Astrocyte (in vitro differentiated cells and primary cell): Measurements from ENCODE around the gene ARID4B. TPM values are rescaled to one million over a fixed set of nuclear protein-coding genes. Genes with fewer than 3 reads are reported as not detected.

Source experiments
- DNase-seq: peaks from one replicate; pipeline ENCODE4 v3.0.0-alpha.2; 2010; ENCODE audit warnings: low read depth
- FAIRE-seq: peaks from 2 replicates; lab custom pipeline; 2011; peaks lifted over from hg19 to GRCh38; lab: Jason Lieb, UNC
- H2AFZ ChIP-seq: 2 replicates; pipeline ENCODE4 v1.6.0; 2012; ENCODE audit warnings: low read depth, low read length, inconsistent platforms
- H3K27ac ChIP-seq: 2 replicates; pipeline ENCODE4 v1.5.1; 2011; ENCODE audit warnings: low read depth, low read length, inconsistent platforms
- H3K27me3 ChIP-seq: 2 replicates; pipeline ENCODE4 v1.6.0; 2011; ENCODE audit warnings: low read length, inconsistent platforms; ENCODE audit not compliant: insufficient read depth
- H3K36me3 ChIP-seq: 2 replicates; pipeline ENCODE4 v1.5.1; 2011; ENCODE audit warnings: low read length, inconsistent platforms; ENCODE audit not compliant: insufficient read depth
- H3K4me1 ChIP-seq: 2 replicates; pipeline ENCODE4 v1.5.1; 2011; ENCODE audit warnings: low read length, inconsistent platforms; ENCODE audit not compliant: insufficient read depth
- H3K4me2 ChIP-seq: 2 replicates; pipeline ENCODE4 v1.6.0; 2012; ENCODE audit warnings: low read length, inconsistent platforms
- H3K4me3 ChIP-seq: 2 replicates; pipeline ENCODE4 v1.5.1; 2011; ENCODE audit warnings: low read depth, mild to moderate bottlenecking, low read length, inconsistent platforms; ENCODE audit not compliant: insufficient read depth
- H3K79me2 ChIP-seq: 2 replicates; pipeline ENCODE4 v1.6.0; 2012; ENCODE audit warnings: mild to moderate bottlenecking, low read length, inconsistent platforms; ENCODE audit not compliant: insufficient read depth
- H3K9ac ChIP-seq: 2 replicates; pipeline ENCODE4 v1.6.0; 2012; ENCODE audit warnings: mild to moderate bottlenecking, low read length, inconsistent platforms
- H3K9me3 ChIP-seq: 2 replicates; pipeline ENCODE4 v1.5.1; 2012; ENCODE audit warnings: low read depth, mild to moderate bottlenecking, low read length, inconsistent platforms; ENCODE audit not compliant: insufficient read depth
- H4K20me1 ChIP-seq: 2 replicates; pipeline ENCODE4 v1.6.0; 2012; ENCODE audit warnings: low read length, inconsistent platforms; ENCODE audit not compliant: insufficient read depth
- H3K27ac Mint-ChIP-seq: one replicate; pipeline ENCODE4 v1.8.0; 2021; ENCODE audit warnings: mild to moderate bottlenecking, mixed read lengths; ENCODE audit not compliant: unreplicated experiment
- H3K27me3 Mint-ChIP-seq: one replicate; pipeline ENCODE4 v1.8.0; 2021; ENCODE audit warnings: low read depth, mixed read lengths; ENCODE audit not compliant: unreplicated experiment
- H3K36me3 Mint-ChIP-seq: one replicate; pipeline ENCODE4 v1.8.0; 2021; ENCODE audit warnings: low read depth, mixed read lengths; ENCODE audit not compliant: unreplicated experiment
- H3K4me1 Mint-ChIP-seq: one replicate; pipeline ENCODE4 v1.8.0; 2021; ENCODE audit warnings: low read depth, mixed read lengths; ENCODE audit not compliant: unreplicated experiment
- H3K4me3 Mint-ChIP-seq: one replicate; pipeline ENCODE4 v1.8.0; 2021; ENCODE audit warnings: mild to moderate bottlenecking, moderate library complexity, mixed read lengths; ENCODE audit not compliant: unreplicated experiment
- H3K9me3 Mint-ChIP-seq: one replicate; pipeline ENCODE4 v1.8.0; 2021; ENCODE audit warnings: mild to moderate bottlenecking, mixed read lengths; ENCODE audit not compliant: unreplicated experiment
- EZH2 ChIP-seq: IDR thresholded peaks from 2 replicates; pipeline ENCODE4 v1.6.1; 2012; ENCODE audit warnings: mild to moderate bottlenecking, low read length, inconsistent platforms; ENCODE audit not compliant: insufficient read depth
- total RNA-seq: library from RNA; stranded (reverse); gene quantifications from 2 replicates; pipeline ENCODE4 v1.2.1, GENCODE V29; 2021
- TF ChIP-seq, protein P1 (sequence below): IDR thresholded peaks from 2 replicates; pipeline ENCODE4 v1.5.1; 2011; ENCODE audit warnings: low read depth, mild to moderate bottlenecking, inconsistent platforms, low read length, moderate library complexity; ENCODE audit not compliant: insufficient read depth

ARID4B gene
- total RNA-seq, 1 donor from 2014 or later = 38.6 TPM

DNA sequence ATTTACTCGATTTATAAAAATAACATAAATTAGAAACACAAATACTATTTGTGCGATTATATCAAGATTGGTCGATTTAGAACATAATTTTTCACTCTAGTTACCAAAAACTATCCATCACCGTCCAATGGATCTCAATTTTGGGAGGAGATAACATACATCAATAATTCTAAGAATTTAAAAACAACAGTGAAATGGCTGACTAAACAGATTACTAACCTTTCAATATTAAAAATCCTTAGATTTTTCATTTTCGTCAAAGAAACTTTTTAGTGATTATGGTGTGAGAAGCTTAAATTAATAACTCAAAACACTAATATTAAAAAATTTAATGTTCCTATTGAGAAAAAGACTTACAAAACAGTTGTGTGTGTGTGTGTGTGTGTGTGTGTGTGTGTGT is 91.9 kb downstream of the ARID4B start:
- H3K9me3 ChIP-seq = no peaks in the 10 kb centered on the region
- no peak for DNase-seq
- FAIRE-seq = no peak
- no peak overlapping the region for H2AFZ ChIP-seq
- Mint-ChIP-seq H3K27me3 (no peaks in the 10 kb centered on the region), H3K4me3 (no peak overlapping the region), H3K36me3 (peaks cover 18% of the 10 kb centered on the region), H3K4me1 (peaks cover 12% of the 10 kb centered on the region), H3K27ac (no peak overlapping the region), H3K9me3 (no peaks in the 10 kb centered on the region)
- H3K27me3 ChIP-seq = no peaks in the 10 kb centered on the region
- H3K79me2 ChIP-seq = peaks cover 3% of the 10 kb centered on the region
- H3K27ac ChIP-seq = no peak overlapping the region
- peaks cover 9% of the 10 kb centered on the region for H3K36me3 ChIP-seq
- H3K4me3 ChIP-seq = no peak overlapping the region
- no peaks in the 10 kb centered on the region for H4K20me1 ChIP-seq
- H3K4me2 ChIP-seq = no peak overlapping the region
- TF ChIP-seq, protein P1, sequence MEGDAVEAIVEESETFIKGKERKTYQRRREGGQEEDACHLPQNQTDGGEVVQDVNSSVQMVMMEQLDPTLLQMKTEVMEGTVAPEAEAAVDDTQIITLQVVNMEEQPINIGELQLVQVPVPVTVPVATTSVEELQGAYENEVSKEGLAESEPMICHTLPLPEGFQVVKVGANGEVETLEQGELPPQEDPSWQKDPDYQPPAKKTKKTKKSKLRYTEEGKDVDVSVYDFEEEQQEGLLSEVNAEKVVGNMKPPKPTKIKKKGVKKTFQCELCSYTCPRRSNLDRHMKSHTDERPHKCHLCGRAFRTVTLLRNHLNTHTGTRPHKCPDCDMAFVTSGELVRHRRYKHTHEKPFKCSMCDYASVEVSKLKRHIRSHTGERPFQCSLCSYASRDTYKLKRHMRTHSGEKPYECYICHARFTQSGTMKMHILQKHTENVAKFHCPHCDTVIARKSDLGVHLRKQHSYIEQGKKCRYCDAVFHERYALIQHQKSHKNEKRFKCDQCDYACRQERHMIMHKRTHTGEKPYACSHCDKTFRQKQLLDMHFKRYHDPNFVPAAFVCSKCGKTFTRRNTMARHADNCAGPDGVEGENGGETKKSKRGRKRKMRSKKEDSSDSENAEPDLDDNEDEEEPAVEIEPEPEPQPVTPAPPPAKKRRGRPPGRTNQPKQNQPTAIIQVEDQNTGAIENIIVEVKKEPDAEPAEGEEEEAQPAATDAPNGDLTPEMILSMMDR = no peak
- no peak for TF ChIP-seq EZH2
- peaks cover 6% of the 10 kb centered on the region for H3K4me1 ChIP-seq
- no peak overlapping the region for H3K9ac ChIP-seq

GRCh38 chr1:235229868-235230267 is 98.1 kb downstream of the ARID4B start:
- Histone ChIP-seq H3K27me3 (no peaks in the 10 kb centered on the region), H3K36me3 (peaks cover 6% of the 10 kb centered on the region), H3K4me3 (no peak overlapping the region), H3K4me2 (no peak overlapping the region), H2AFZ (no peak overlapping the region), H4K20me1 (no peaks in the 10 kb centered on the region), H3K9me3 (no peaks in the 10 kb centered on the region), H3K9ac (no peak overlapping the region), H3K79me2 (no peaks in the 10 kb centered on the region), H3K4me1 (no peaks in the 10 kb centered on the region), H3K27ac (no peak overlapping the region)
- no peak for DNase-seq
- Mint-ChIP-seq H3K36me3 (peaks cover 12% of the 10 kb centered on the region), H3K4me1 (no peaks in the 10 kb centered on the region), H3K27ac (no peak overlapping the region), H3K4me3 (no peak overlapping the region), H3K27me3 (no peaks in the 10 kb centered on the region), H3K9me3 (no peaks in the 10 kb centered on the region)
- no peak for TF ChIP-seq EZH2
- TF ChIP-seq, protein P1 = no peak
- FAIRE-seq = no peak

DNA sequence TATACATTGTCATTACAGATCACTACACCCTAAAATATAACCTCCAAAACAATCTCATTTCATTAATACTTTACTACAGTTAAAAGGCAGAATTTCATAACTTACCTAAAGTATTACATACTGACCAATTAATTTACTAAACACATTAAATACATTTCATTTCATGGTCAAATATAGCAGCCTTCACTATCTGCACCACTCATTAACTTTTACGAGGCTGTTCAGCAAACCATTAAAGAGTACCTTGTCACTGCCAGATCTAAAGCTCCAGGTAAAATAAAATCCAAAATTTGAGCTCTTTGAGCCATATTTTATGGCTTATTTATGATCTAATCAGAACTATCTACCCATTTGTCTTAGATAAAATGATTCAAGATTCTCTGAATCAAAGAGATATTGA is 100.6 kb downstream of the ARID4B start:
- H4K20me1 ChIP-seq = no peaks in the 10 kb centered on the region
- H3K27ac Mint-ChIP-seq = no peak overlapping the region
- no peaks in the 10 kb centered on the region for H3K27me3 Mint-ChIP-seq
- no peak overlapping the region for H3K4me3 ChIP-seq
- no peaks in the 10 kb centered on the region for H3K9me3 Mint-ChIP-seq
- no peaks in the 10 kb centered on the region for H3K79me2 ChIP-seq
- no peaks in the 10 kb centered on the region for H3K4me1 Mint-ChIP-seq
- no peak overlapping the region for H3K4me2 ChIP-seq
- H3K27ac ChIP-seq = no peak overlapping the region
- H3K36me3 ChIP-seq = peaks cover 12% of the 10 kb centered on the region
- FAIRE-seq = no peak
- H2AFZ ChIP-seq = no peak overlapping the region
- H3K9ac ChIP-seq = no peak overlapping the region
- no peak overlapping the region for H3K4me3 Mint-ChIP-seq
- no peak for DNase-seq
- no peaks in the 10 kb centered on the region for H3K4me1 ChIP-seq
- H3K27me3 ChIP-seq = no peaks in the 10 kb centered on the region
- H3K36me3 Mint-ChIP-seq = peaks cover 5% of the 10 kb centered on the region
- TF ChIP-seq EZH2 = no peak
- TF ChIP-seq, protein P1 = no peak
- H3K9me3 ChIP-seq = no peaks in the 10 kb centered on the region
